Vagina (tissue), 2 donors: ENCODE data around the gene TMA7. TPM values are rescaled to one million over a fixed set of nuclear protein-coding genes. Genes with fewer than 3 reads are reported as not detected.

Experiments used
- DNase-seq, 2 donors: peaks; one replicate each; pipeline ENCODE4 v3.0.0-alpha.2; 2017; ENCODE audit errors: extremely low spot score in 2 of 2
- H3K27ac ChIP-seq: fragments of 200-600 bp; sonication (generic); one replicate; pipeline ENCODE4 v1.5.1; 2019
- H3K27me3 ChIP-seq: fragments of 200-600 bp; sonication (generic); one replicate; pipeline ENCODE4 v1.5.1; 2019
- H3K36me3 ChIP-seq, 2 donors: fragments of 200-600 bp; sonication (generic); one replicate each; pipeline ENCODE4 v1.5.1; 2017 to 2019
- H3K4me1 ChIP-seq: fragments of 200-600 bp; sonication (generic); one replicate; pipeline ENCODE4 v1.5.1; 2019
- H3K4me3 ChIP-seq, 2 donors: fragments of 200-600 bp; sonication (generic); 1 replicate in 1 of 2; 2 replicates in 1 of 2; pipeline ENCODE4 v1.5.1; 2016 to 2019
- H3K9me3 ChIP-seq: fragments of 200-600 bp; sonication (generic); one replicate; pipeline ENCODE4 v1.5.1; 2019
- CTCF ChIP-seq, 3 experiments: fragments of 450-650 bp in 2 of 3; fragments of 200-600 bp in 1 of 3; sonication (generic) in 1 of 3; IDR thresholded peaks; one replicate each; pipeline ENCODE4 v1.5.1; 2017 to 2019; ENCODE audit warnings: antibody characterized with exemption in 3 of 3, mild to moderate bottlenecking in 2 of 3, moderate library complexity in 2 of 3
- POLR2A ChIP-seq, 2 donors: fragments of 450-650 bp; IDR thresholded peaks; one replicate each; pipeline ENCODE4 v1.6.1; 2017; ENCODE audit warnings: antibody characterized with exemption in 2 of 2, mild to moderate bottlenecking in 2 of 2, moderate library complexity in 2 of 2
- POLR2AphosphoS5 ChIP-seq, 2 donors: sonication (generic); formaldehyde crosslinking; IDR thresholded peaks; one replicate each; pipeline ENCODE4 v1.9.0; 2017; ENCODE audit warnings: antibody characterized with exemption in 2 of 2, mild to moderate bottlenecking in 2 of 2, low read depth in 1 of 2; ENCODE audit not compliant: insufficient read depth in 1 of 2
- intact Hi-C: fragments of 100-400 bp; cut with DNase I; formaldehyde crosslinking; loops from one replicate; pipeline ENCODE4 v1.15.1; 2023
- total RNA-seq: library from RNA; depleted of rRNA; stranded (reverse); fragments of >200 nt; gene quantifications from one replicate; pipeline ENCODE4 v1.2.3, GENCODE V29; 2016

The TMA7 gene
- 251 TPM for total RNA-seq

- H3K4me3 ChIP-seq, result peak within 1 kb of the TSS; percentile 68 to 73
- TF ChIP-seq CTCF (IDR thresholded peaks at IDR 0.05) (no peak), POLR2A (IDR thresholded peaks at IDR 0.05) (peak in 1 of 2 donors; percentile 86), POLR2AphosphoS5 (IDR thresholded peaks at IDR 0.05; ENCODE audit: insufficient read depth in 1 of 2, low read depth in 1 of 2) (peak; percentile 99)
- peaks cover 35% of the 10 kb centered on the region for H3K4me1 ChIP-seq
- H3K27ac ChIP-seq, result peak within 1 kb of the TSS; percentile 78
- no peaks in the 10 kb centered on the region for H3K27me3 ChIP-seq
- no peaks in the 10 kb centered on the region for H3K9me3 ChIP-seq
- peaks cover 0 to 19% of the 10 kb centered on the region in 2 donors for H3K36me3 ChIP-seq
- intact Hi-C loops, result loop anchor here (5.0 to 10.0 kb wide), 3 partner anchors 38 to 165 kb away; partner anchors contain the start of gene NME6
- peak in 1 of 2 donors; percentile 99 for DNase-seq
Observed at GRCh38 chr3:48439820-48440589, at the start of gene TMA7, which contains the start of gene CCDC51. TSS of gene TMA7 (plus strand) at chr3:48440257. CDS start at chr3:48440297, 40 bp downstream. TSS of gene CCDC51 (minus strand) at chr3:48440119. CDS start at chr3:48435128, 4,991 bp downstream.

GRCh38 chr3:48394391-48394790, 45.7 kb upstream of the TMA7 start:
- H3K27me3 ChIP-seq, result no peaks in the 10 kb centered on the region
- H3K9me3 ChIP-seq, result no peaks in the 10 kb centered on the region
- TF ChIP-seq CTCF (IDR thresholded peaks at IDR 0.05) (no peak), POLR2AphosphoS5 (IDR thresholded peaks at IDR 0.05; ENCODE audit: insufficient read depth in 1 of 2, low read depth in 1 of 2) (no peak), POLR2A (IDR thresholded peaks at IDR 0.05) (no peak)
- H3K4me3 ChIP-seq, result no peak overlapping the region
- no peak for DNase-seq
- intact Hi-C loops, result no loop called here
- no peaks in the 10 kb centered on the region for H3K4me1 ChIP-seq
- no peak overlapping the region for H3K27ac ChIP-seq
- no peaks in the 10 kb centered on the region for H3K36me3 ChIP-seq

GRCh38 chr3:48395714-48396113, 44.3 kb upstream of the TMA7 start:
- H3K9me3 ChIP-seq, result no peaks in the 10 kb centered on the region
- H3K4me3 ChIP-seq, result no peak overlapping the region
- intact Hi-C loops, result no loop called here
- H3K36me3 ChIP-seq, result no peaks in the 10 kb centered on the region
- no peaks in the 10 kb centered on the region for H3K27me3 ChIP-seq
- no peak overlapping the region for H3K27ac ChIP-seq
- no peaks in the 10 kb centered on the region for H3K4me1 ChIP-seq
- TF ChIP-seq CTCF (IDR thresholded peaks at IDR 0.05) (no peak), POLR2AphosphoS5 (IDR thresholded peaks at IDR 0.05; ENCODE audit: insufficient read depth in 1 of 2, low read depth in 1 of 2) (no peak), POLR2A (IDR thresholded peaks at IDR 0.05) (no peak)
- DNase-seq, result no peak

GRCh38 chr3:48397767-48398681, 42.0 kb upstream of the TMA7 start:
- intact Hi-C loops, result no loop called here
- TF ChIP-seq POLR2A (IDR thresholded peaks at IDR 0.05) (no peak), CTCF (IDR thresholded peaks at IDR 0.05) (no peak), POLR2AphosphoS5 (IDR thresholded peaks at IDR 0.05; ENCODE audit: insufficient read depth in 1 of 2, low read depth in 1 of 2) (no peak)
- H3K27me3 ChIP-seq, result no peaks in the 10 kb centered on the region

More at GRCh38 chr3:48397767-48398681, 42.0 kb upstream of the TMA7 start:
- peaks cover 12% of the 10 kb centered on the region for H3K4me1 ChIP-seq
- H3K4me3 ChIP-seq, result no peak overlapping the region
- DNase-seq, result no peak
- no peak overlapping the region for H3K27ac ChIP-seq
- no peaks in the 10 kb centered on the region for H3K9me3 ChIP-seq
- no peaks in the 10 kb centered on the region for H3K36me3 ChIP-seq
